HG02571 (cell line): ENCODE measurements around the gene CDC42EP4.
"Not testable (repeated sequence)": the region's sequence is repeated elsewhere in the genome, so short reads cannot be mapped to it uniquely, and the experiment has no call there.

Experiments
- ATAC-seq: cut with Tn5 transposase; IDR thresholded peaks from one replicate; pipeline ENCODE4 v1.9.1; 2021; ENCODE audit warnings: mild to moderate bottlenecking, moderate library complexity; ENCODE audit not compliant: unreplicated experiment

The CDC42EP4 gene

GRCh38 chr17:73320601-73321264, 8.9 kb upstream of the CDC42EP4 start:
- ATAC-seq: no peak

- no peak for ATAC-seq
Measured at GRCh38 chr17:73319766-73320165, 8.0 kb upstream of the CDC42EP4 start.

GRCh38 chr17:73318836-73319235, 7.0 kb upstream of the CDC42EP4 start:
- no peak for ATAC-seq

GRCh38 chr17:73318427-73318813, 6.6 kb upstream of the CDC42EP4 start:
- ATAC-seq: no peak

GRCh38 chr17:73317513-73318426, 6.0 kb upstream of the CDC42EP4 start:
- ATAC-seq: peak; percentile 7

GRCh38 chr17:73316919-73317505, 5.2 kb upstream of the CDC42EP4 start:
- ATAC-seq: peak; percentile 81

- no peak for ATAC-seq
Measured at GRCh38 chr17:73315471-73315870, 3.7 kb upstream of the CDC42EP4 start.

GRCh38 chr17:73313526-73314127, 1.8 kb upstream of the CDC42EP4 start:
- no peak for ATAC-seq

GRCh38 chr17:73312887-73313286, 1.1 kb upstream of the CDC42EP4 start:
- not testable (repeated sequence) for ATAC-seq

GRCh38 chr17:73311428-73311780, 397 bp downstream of the CDC42EP4 start:
- ATAC-seq: peak; percentile 14

GRCh38 chr17:73309727-73310596, 1.8 kb downstream of the CDC42EP4 start:
- no peak for ATAC-seq

- ATAC-seq: not testable (repeated sequence)
Measured at GRCh38 chr17:73308959-73309358, 2.8 kb downstream of the CDC42EP4 start.

GRCh38 chr17:73308017-73308823, 3.6 kb downstream of the CDC42EP4 start:
- ATAC-seq: no peak

- no peak for ATAC-seq
Measured at GRCh38 chr17:73307130-73307529, 4.7 kb downstream of the CDC42EP4 start.

- no peak for ATAC-seq
Measured at GRCh38 chr17:73305845-73306836, 5.7 kb downstream of the CDC42EP4 start.

- no peak for ATAC-seq
Measured at GRCh38 chr17:73304971-73305812, 6.6 kb downstream of the CDC42EP4 start.

- ATAC-seq: no peak
Measured at GRCh38 chr17:73304438-73304837, 7.4 kb downstream of the CDC42EP4 start.

- ATAC-seq: no peak
Measured at GRCh38 chr17:73302189-73302588, 9.6 kb downstream of the CDC42EP4 start.
